Cardiac muscle cell (in vitro differentiated cells and primary cell): ENCODE data around the gene TCF3. TPM values are rescaled to one million over a fixed set of nuclear protein-coding genes. Genes with fewer than 3 reads are reported as not detected.
"Not testable (repeated sequence)": the region's sequence is repeated elsewhere in the genome, so short reads cannot be mapped to it uniquely, and the experiment has no call there.

Experiments
- DNase-seq, 2 donors: peaks; one replicate each; pipeline versions ENCODE4 v3.0.0 to v3.0.0-alpha.2; 2010 to 2017; ENCODE audit warnings: low read depth in 1 of 2, low spot score in 1 of 2
- H3K27ac ChIP-seq: fragments of 200-600 bp; sonication (generic); 2 replicates; pipeline ENCODE4 v1.5.1; 2016
- H3K27me3 ChIP-seq: fragments of 200-600 bp; sonication (generic); 2 replicates; pipeline ENCODE4 v1.6.0; 2016; ENCODE audit warnings: control low read depth
- H3K36me3 ChIP-seq: fragments of 200-600 bp; sonication (generic); 2 replicates; pipeline ENCODE4 v1.5.1; 2016; ENCODE audit warnings: control low read depth
- H3K4me1 ChIP-seq: fragments of 200-600 bp; sonication (generic); 2 replicates; pipeline ENCODE4 v1.8.1; 2017; ENCODE audit warnings: low read depth, mild to moderate bottlenecking, mixed run types
- H3K4me3 ChIP-seq: fragments of 200-600 bp; sonication (generic); 2 replicates; pipeline ENCODE4 v1.5.1; 2016; ENCODE audit warnings: mild to moderate bottlenecking
- H3K9me3 ChIP-seq: fragments of 200-600 bp; sonication (generic); 2 replicates; pipeline ENCODE4 v1.5.1; 2017; ENCODE audit warnings: low read depth, mild to moderate bottlenecking, control low read depth
- polyA plus RNA-seq: library from polyadenylated mRNA; unstranded; fragments of >200 nt; fragmentation: Nextera tagmentation; extraction: Ambion mirVana; gene quantifications from 2 replicates; pipeline ENCODE4 v1.2.1, GENCODE V29; 2016
- total RNA-seq: library from RNA; depleted of rRNA; stranded (reverse); fragments of >200 nt; gene quantifications from 2 replicates; pipeline ENCODE4 v1.2.3, GENCODE V29; 2016
- TF ChIP-seq, protein P1 (sequence below): IDR thresholded peaks from 2 replicates; pipeline ENCODE4 v1.5.1; 2012; ENCODE audit warnings: low read depth, mild to moderate bottlenecking, low read length

The TCF3 gene
- total and polyA plus RNA-seq, 2 experiments from 2014 or later = 110 to 281 TPM

DNA sequence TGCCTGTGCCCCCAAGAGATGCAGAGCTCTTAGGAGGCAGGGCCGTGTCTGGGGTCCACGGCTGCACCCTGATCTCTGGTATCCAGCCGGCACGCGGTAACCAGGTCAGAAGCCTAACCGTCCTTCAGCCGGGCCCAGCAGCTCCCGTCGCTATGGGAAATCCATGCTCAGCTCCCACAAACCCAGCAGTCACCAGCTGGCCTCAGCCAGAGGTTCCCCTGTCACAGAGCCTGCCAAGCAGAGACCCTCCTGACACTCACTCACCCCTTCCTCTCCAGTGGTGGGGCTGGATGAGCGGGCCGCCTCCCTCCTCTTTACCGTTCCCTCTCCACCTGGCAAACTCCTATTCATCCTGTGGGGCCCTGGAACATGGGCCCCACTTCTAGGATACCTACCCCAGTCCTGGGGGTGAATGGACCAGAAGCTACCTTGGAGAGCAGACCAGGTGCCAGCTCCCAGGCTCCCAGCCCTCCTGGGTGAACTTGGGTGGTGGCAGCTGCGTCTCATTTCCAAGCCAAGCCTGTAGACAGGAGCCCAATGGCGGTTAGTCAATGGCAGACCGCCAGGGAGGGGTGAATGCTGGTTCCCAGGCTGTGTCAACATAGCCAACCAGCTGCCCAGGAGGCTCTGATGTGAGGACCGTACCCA lies 21.4 kb upstream of the TCF3 start:
- H3K27me3 ChIP-seq = peaks cover 49% of the 10 kb centered on the region
- no peak overlapping the region for H3K4me3 ChIP-seq
- no peak overlapping the region for H3K27ac ChIP-seq
- H3K36me3 ChIP-seq = no peaks in the 10 kb centered on the region
- TF ChIP-seq, protein P1, sequence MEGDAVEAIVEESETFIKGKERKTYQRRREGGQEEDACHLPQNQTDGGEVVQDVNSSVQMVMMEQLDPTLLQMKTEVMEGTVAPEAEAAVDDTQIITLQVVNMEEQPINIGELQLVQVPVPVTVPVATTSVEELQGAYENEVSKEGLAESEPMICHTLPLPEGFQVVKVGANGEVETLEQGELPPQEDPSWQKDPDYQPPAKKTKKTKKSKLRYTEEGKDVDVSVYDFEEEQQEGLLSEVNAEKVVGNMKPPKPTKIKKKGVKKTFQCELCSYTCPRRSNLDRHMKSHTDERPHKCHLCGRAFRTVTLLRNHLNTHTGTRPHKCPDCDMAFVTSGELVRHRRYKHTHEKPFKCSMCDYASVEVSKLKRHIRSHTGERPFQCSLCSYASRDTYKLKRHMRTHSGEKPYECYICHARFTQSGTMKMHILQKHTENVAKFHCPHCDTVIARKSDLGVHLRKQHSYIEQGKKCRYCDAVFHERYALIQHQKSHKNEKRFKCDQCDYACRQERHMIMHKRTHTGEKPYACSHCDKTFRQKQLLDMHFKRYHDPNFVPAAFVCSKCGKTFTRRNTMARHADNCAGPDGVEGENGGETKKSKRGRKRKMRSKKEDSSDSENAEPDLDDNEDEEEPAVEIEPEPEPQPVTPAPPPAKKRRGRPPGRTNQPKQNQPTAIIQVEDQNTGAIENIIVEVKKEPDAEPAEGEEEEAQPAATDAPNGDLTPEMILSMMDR = no peak
- no peaks in the 10 kb centered on the region for H3K9me3 ChIP-seq
- DNase-seq = no peak
- no peaks in the 10 kb centered on the region for H3K4me1 ChIP-seq

DNA sequence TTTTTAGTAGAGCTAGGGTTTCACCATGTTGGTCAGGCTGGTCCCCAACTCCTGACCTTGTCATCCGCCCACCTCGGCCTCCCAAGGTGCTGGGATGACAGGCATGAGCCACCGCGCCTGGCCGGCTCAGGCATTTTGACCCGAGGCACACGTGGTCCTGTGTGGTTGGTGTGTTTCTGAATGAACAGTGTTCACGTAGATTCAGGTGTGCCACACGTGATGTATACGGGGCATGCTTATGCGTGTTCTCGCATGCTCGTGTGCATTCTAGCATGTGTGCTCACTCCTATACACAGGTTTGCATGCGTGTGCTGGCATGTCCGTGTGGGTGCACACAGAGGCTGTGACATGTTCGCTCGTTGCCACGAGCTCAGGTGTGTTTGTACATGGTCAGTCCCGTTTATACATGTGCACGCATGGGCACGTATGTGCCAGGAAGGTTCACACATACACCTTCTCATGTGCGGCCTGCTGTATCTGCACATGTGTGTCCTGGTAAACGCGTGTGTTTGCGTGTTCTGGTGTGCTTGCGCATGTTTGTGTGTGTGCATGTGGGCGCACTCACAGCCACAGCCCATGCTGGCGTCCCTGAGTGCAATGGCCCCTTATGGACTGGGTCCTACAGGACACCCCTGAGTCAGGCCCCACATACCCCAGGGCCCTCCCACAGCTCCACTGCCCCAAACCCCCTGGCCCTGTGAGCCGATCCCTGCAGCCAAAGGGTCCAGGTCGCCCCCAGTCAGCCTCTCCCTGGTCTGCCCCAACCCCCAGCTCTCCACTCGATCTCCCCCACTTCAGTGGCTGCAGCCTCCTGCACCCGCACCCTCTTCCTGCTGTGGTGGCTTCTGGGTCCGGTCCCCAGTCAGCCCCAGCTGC lies 20.6 kb upstream of the TCF3 start:
- DNase-seq = no peak
- Histone ChIP-seq H3K27ac (no peak overlapping the region), H3K4me3 (no peak overlapping the region), H3K36me3 (no peaks in the 10 kb centered on the region), H3K9me3 (no peaks in the 10 kb centered on the region), H3K27me3 (peaks cover 56% of the 10 kb centered on the region), H3K4me1 (no peaks in the 10 kb centered on the region)
- TF ChIP-seq, protein P1 = no peak

DNA sequence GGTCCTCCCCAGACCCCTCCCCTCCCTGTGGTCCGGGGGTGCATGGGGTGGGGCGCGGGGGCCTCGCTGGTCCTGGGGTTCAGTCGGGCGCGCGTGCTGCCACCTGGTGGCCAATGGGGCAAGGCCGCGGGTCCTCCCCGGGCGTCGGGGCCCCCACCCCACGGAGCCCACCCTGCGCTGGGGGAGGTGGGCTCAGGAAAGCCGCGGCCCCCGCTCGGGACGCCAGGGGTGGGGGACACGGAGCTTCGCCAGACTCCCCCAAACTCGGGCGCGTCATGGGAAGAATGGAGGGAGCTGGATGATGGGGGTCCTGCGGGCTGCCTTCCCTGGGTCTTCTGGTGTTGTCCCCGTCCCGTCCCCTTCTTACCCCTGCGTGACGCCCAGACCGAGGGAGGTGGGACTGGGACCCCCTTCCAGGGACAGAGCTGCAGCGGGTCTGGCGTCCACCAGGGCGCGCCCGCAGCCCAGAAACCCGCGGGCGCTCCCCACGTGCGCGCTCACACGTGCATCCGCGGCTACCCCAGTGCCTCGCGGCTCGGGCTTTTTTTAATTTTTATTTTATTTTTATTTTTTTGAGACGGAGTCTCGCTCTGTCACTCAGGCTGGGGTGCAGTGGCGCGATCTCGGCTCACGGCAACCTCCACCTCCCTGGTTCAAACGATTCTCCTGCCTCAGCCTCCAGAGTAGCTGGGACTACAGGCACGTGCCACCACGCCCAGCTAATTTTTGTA lies 19.8 kb upstream of the TCF3 start:
- no peak overlapping the region for H3K27ac ChIP-seq
- peak; percentile 59 for DNase-seq
- H3K27me3 ChIP-seq = peaks cover 57% of the 10 kb centered on the region
- H3K4me1 ChIP-seq = peaks cover 3% of the 10 kb centered on the region
- TF ChIP-seq, protein P1 = peak; percentile 74
- H3K4me3 ChIP-seq = peak overlapping the region; percentile 25
- no peaks in the 10 kb centered on the region for H3K36me3 ChIP-seq
- no peaks in the 10 kb centered on the region for H3K9me3 ChIP-seq

DNA sequence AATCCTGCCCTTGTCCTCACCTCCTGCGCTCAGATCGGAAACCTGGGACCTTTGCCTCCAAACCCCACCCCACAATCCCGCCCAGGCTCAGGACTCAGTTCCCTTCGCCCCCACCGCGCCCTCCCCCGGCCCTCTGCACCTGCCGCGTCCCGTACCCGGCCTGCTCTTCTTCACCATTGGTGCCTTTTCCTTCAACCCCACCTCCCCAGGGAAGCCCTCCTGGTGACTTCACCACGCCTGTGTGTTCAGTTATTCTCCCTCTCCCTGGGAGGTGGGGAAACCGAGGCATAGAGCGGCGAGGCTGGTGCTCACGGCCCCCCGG lies 19.3 kb upstream of the TCF3 start:
- H3K4me3 ChIP-seq = no peak overlapping the region
- peaks cover 3% of the 10 kb centered on the region for H3K4me1 ChIP-seq
- H3K9me3 ChIP-seq = no peaks in the 10 kb centered on the region
- DNase-seq = no peak
- H3K27me3 ChIP-seq = peaks cover 57% of the 10 kb centered on the region
- H3K36me3 ChIP-seq = no peaks in the 10 kb centered on the region
- TF ChIP-seq, protein P1 = no peak
- H3K27ac ChIP-seq = no peak overlapping the region

DNA sequence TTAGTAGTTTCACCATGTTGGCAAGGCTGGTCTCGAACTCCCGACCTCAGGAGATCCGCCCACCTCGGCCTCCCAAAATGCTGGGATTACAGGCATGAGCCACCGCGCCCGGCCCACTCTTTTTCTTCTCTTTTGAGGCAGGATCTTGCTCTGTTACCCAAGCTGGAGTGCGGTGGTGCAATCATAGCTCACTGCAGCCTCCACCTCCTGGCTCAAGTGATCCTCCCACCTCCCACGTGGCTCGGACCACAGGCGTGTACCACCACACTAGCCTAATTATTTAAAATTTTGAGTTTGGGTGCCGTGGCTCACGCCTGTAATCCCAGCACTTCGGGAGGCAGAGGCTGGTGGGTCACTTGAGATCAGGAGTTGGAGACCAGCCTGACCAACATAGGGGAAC lies 18.3 kb upstream of the TCF3 start:
- H3K4me3 ChIP-seq, H3K27ac ChIP-seq, H3K4me1 ChIP-seq, H3K36me3 ChIP-seq, H3K9me3 ChIP-seq: not testable (repeated sequence)
- DNase-seq = peak in 1 of 2 donors; percentile 30
- peaks cover 57% of the 10 kb centered on the region for H3K27me3 ChIP-seq
